IPS-18c (cell line): ENCODE results near the gene GREM2.

Experiments
- H3K4me3 ChIP-seq: 2 replicates; pipeline ENCODE4 v1.7.0; 2013; ENCODE audit warnings: low read depth, mild to moderate bottlenecking, low read length, moderate library complexity; ENCODE audit not compliant: insufficient read depth
- H3K9me3 ChIP-seq: one replicate; pipeline ENCODE4 v1.6.1; 2013; ENCODE audit warnings: mild to moderate bottlenecking, low read length, moderate library complexity; ENCODE audit not compliant: control insufficient read depth, insufficient read depth

The GREM2 gene

GRCh38 chr1:240445369-240445768 lies 166.6 kb downstream of the GREM2 start:
- Histone ChIP-seq H3K4me3 (no peak overlapping the region), H3K9me3 (no peaks in the 10 kb centered on the region)

- H3K4me3 ChIP-seq = no peak overlapping the region
- H3K9me3 ChIP-seq = no peaks in the 10 kb centered on the region
Observed at GRCh38 chr1:240441669-240442068, 170.3 kb downstream of the GREM2 start.
